H1 (cell line): ENCODE results near the gene ARHGAP6. TPM values are rescaled to one million over a fixed set of nuclear protein-coding genes. Genes with fewer than 3 reads are reported as not detected.

Experiments
- CTCF ChIA-PET: fragments of 300-600 bp; sonication (Branson Sonifier 250); formaldehyde crosslinking; loops from one replicate; lab custom pipeline; 2021; ENCODE audit not compliant: partially characterized antibody; lab: Charles Lee
- POLR2A ChIA-PET: fragments of 300-600 bp; sonication (Branson Sonifier 250); formaldehyde crosslinking; loops from one replicate; lab custom pipeline; 2021; ENCODE audit warnings: inconsistent platforms; ENCODE audit not compliant: partially characterized antibody; lab: Charles Lee
- DNase-seq, 2 experiments: peaks; one replicate each; pipeline versions ENCODE4 v3.0.0 to v3.0.0-alpha.2; 2010 to 2022; ENCODE audit warnings: low spot score in 2 of 2, low read depth in 1 of 2, mixed read lengths in 1 of 2
- FAIRE-seq: peaks from 2 replicates; lab custom pipeline; 2011; peaks lifted over from hg19 to GRCh38; lab: Jason Lieb, UNC
- H2AFZ ChIP-seq: 2 replicates; pipeline ENCODE4 v1.8.1; 2012; ENCODE audit warnings: low read length, inconsistent platforms
- H2AK5ac ChIP-seq: 2 replicates; pipeline ENCODE4 v1.6.1; 2013; ENCODE audit warnings: low read depth, low read length
- H2BK120ac ChIP-seq: replicated peaks from 2 replicates; pipeline ENCODE3; 2013; ENCODE audit warnings: low read depth, low read length, inconsistent platforms
- H2BK12ac ChIP-seq: 2 replicates; pipeline ENCODE4 v1.6.1; 2013; ENCODE audit warnings: low read depth, low read length
- H2BK15ac ChIP-seq: 2 replicates; pipeline ENCODE4 v1.6.1; 2013; ENCODE audit warnings: low read length
- H2BK20ac ChIP-seq: 2 replicates; pipeline ENCODE4 v1.6.1; 2013; ENCODE audit warnings: low read length
- H2BK5ac ChIP-seq: 2 replicates; pipeline ENCODE4 v1.6.1; 2013; ENCODE audit warnings: low read depth, low read length
- H3K14ac ChIP-seq: 2 replicates; pipeline ENCODE4 v1.6.1; 2013; ENCODE audit warnings: inconsistent platforms; ENCODE audit not compliant: insufficient read length
- H3K18ac ChIP-seq: 2 replicates; pipeline ENCODE4 v1.6.1; 2013; ENCODE audit warnings: low read length; ENCODE audit errors: extremely low read depth
- H3K23ac ChIP-seq: 2 replicates; pipeline ENCODE4 v1.6.1; 2013; ENCODE audit warnings: inconsistent platforms; ENCODE audit not compliant: insufficient read length
- H3K23me2 ChIP-seq: 2 replicates; pipeline ENCODE4 v1.6.1; 2013; ENCODE audit warnings: low read depth, low read length
- H3K27ac ChIP-seq: 2 replicates; pipeline ENCODE4 v1.6.1; 2011; ENCODE audit warnings: low read depth, low read length, inconsistent platforms
- H3K27me3 ChIP-seq, 4 experiments: replicated peaks in 1 of 4; 1 replicate in 1 of 4; 2 replicates in 3 of 4; pipeline versions ENCODE4 v1.6.1 to v1.8.1; 2011 to 2013; ENCODE audit warnings: low read length in 3 of 4, mild to moderate bottlenecking in 3 of 4, inconsistent platforms in 2 of 4, mixed read lengths in 2 of 4, moderate library complexity in 1 of 4; ENCODE audit not compliant: control insufficient read depth in 3 of 4, insufficient read depth in 3 of 4; ENCODE audit errors: extremely low read depth in 1 of 4
- H3K36me3 ChIP-seq, 4 experiments: 2 replicates each; pipeline versions ENCODE4 v1.6.1 to v1.8.1; 2011 to 2013; ENCODE audit warnings: mild to moderate bottlenecking in 4 of 4, low read length in 3 of 4, moderate library complexity in 2 of 4, control low read depth in 1 of 4, inconsistent platforms in 1 of 4; ENCODE audit not compliant: insufficient read depth in 4 of 4, control insufficient read depth in 2 of 4
- H3K4ac ChIP-seq: replicated peaks from 2 replicates; pipeline ENCODE3; 2013; ENCODE audit warnings: low read length, low read depth, mixed read lengths, inconsistent platforms; ENCODE audit not compliant: insufficient read length
- H3K4me1 ChIP-seq, 4 experiments: replicated peaks in 1 of 4; 1 replicate in 1 of 4; 2 replicates in 3 of 4; pipeline versions ENCODE4 v1.6.1 to v1.8.1; 2011 to 2013; ENCODE audit warnings: low read length in 3 of 4, inconsistent platforms in 2 of 4, mixed read lengths in 1 of 4; ENCODE audit not compliant: insufficient read depth in 4 of 4, control insufficient read depth in 3 of 4
- H3K4me2 ChIP-seq, 2 experiments: 2 replicates each; pipeline versions ENCODE4 v1.6.1 to v1.8.1; 2011 to 2013; ENCODE audit warnings: low read depth in 2 of 2, low read length in 2 of 2, control low read depth in 1 of 2, inconsistent platforms in 1 of 2, mild to moderate bottlenecking in 1 of 2; ENCODE audit not compliant: insufficient read depth in 1 of 2
- H3K4me3 ChIP-seq, 4 experiments: fragments of 200-600, 300-600 bp in 1 of 4; sonication (generic), shearing (Covaris generic), sonication (Bioruptor Twin) in 1 of 4; 2 replicates each; pipeline versions ENCODE4 v1.5.1 to v1.8.1; 2011 to 2016; ENCODE audit warnings: low read length in 4 of 4, low read depth in 3 of 4, control low read depth in 2 of 4, inconsistent platforms in 2 of 4, mild to moderate bottlenecking in 2 of 4, mixed read lengths in 1 of 4, moderate library complexity in 1 of 4; ENCODE audit not compliant: insufficient read depth in 2 of 4; ENCODE audit errors: extremely low read depth in 1 of 4
- H3K56ac ChIP-seq: replicated peaks from 2 replicates; pipeline ENCODE3; 2013; ENCODE audit warnings: low read depth, mild to moderate bottlenecking, mixed read lengths, low read length, inconsistent platforms; ENCODE audit not compliant: insufficient read length
- H3K79me1 ChIP-seq: 2 replicates; pipeline ENCODE4 v1.6.1; 2013; ENCODE audit warnings: low read depth, low read length, control low read depth
- H3K79me2 ChIP-seq, 2 experiments: 2 replicates each; pipeline versions ENCODE4 v1.6.1 to v1.8.1; 2012 to 2013; ENCODE audit warnings: low read length in 2 of 2, mild to moderate bottlenecking in 2 of 2, inconsistent platforms in 1 of 2; ENCODE audit not compliant: insufficient read depth in 2 of 2, control insufficient read depth in 1 of 2
- H3K9ac ChIP-seq, 4 experiments: replicated peaks in 1 of 4; 1 replicate in 1 of 4; 2 replicates in 3 of 4; pipeline versions ENCODE4 v1.6.1 to v1.8.1; 2011 to 2013; ENCODE audit warnings: low read depth in 3 of 4, low read length in 3 of 4, control low read depth in 2 of 4, mild to moderate bottlenecking in 2 of 4, moderate library complexity in 2 of 4, inconsistent platforms in 1 of 4; ENCODE audit errors: extremely low read depth in 1 of 4
- H3K9me3 ChIP-seq, 2 experiments: 2 replicates each; pipeline versions ENCODE4 v1.6.1 to v1.8.1; 2012 to 2013; ENCODE audit warnings: mild to moderate bottlenecking in 2 of 2, moderate library complexity in 2 of 2, control low read depth in 1 of 2, inconsistent platforms in 1 of 2, low read depth in 1 of 2, low read length in 1 of 2, mixed read lengths in 1 of 2; ENCODE audit not compliant: insufficient read depth in 2 of 2
- H4K20me1 ChIP-seq, 2 experiments: replicated peaks in 1 of 2; 2 replicates each; pipeline versions ENCODE3 to v1.8.1; 2011 to 2013; ENCODE audit warnings: inconsistent platforms in 2 of 2, low read length in 2 of 2, mild to moderate bottlenecking in 1 of 2; ENCODE audit not compliant: insufficient read depth in 2 of 2, control insufficient read depth in 1 of 2
- H4K5ac ChIP-seq: 2 replicates; pipeline ENCODE4 v1.6.1; 2013; ENCODE audit warnings: low read length, low read depth, mixed read lengths, inconsistent platforms; ENCODE audit not compliant: insufficient read length
- H4K8ac ChIP-seq: 2 replicates; pipeline ENCODE4 v1.8.0; 2013; ENCODE audit warnings: mild to moderate bottlenecking, moderate library complexity, low read length, inconsistent platforms; ENCODE audit not compliant: insufficient read depth; ENCODE audit errors: extremely low read depth
- H4K91ac ChIP-seq: replicated peaks from 2 replicates; pipeline ENCODE3; 2013; ENCODE audit warnings: low read length, mixed read lengths, inconsistent platforms; ENCODE audit not compliant: insufficient read length
- ASH2L ChIP-seq: fragments of 200-600, 300-600 bp; sonication (generic); IDR thresholded peaks from one replicate; pipeline ENCODE4 v1.7.1; 2017; ENCODE audit warnings: low read length
- CEBPB ChIP-seq: IDR thresholded peaks from 2 replicates; pipeline ENCODE4 v1.6.1; 2012; ENCODE audit warnings: low read depth, low read length
- KDM5A ChIP-seq: fragments of 200-600 bp; IDR thresholded peaks from 2 replicates; pipeline ENCODE4 v1.7.1; 2012; ENCODE audit warnings: mild to moderate bottlenecking, low read length, inconsistent platforms, mixed read lengths
- POU5F1 ChIP-seq: IDR thresholded peaks from 2 replicates; pipeline ENCODE4 v1.6.1; 2011; ENCODE audit warnings: low read depth, mild to moderate bottlenecking, low read length, moderate library complexity
- WGBS, 2 experiments: shearing (Covaris generic) in 1 of 2; methylation state at CpG; one replicate each; pipeline versions ENCODE4 v1.1.6 to v1.1.7; 2013 to 2015; ENCODE audit warnings: low lambda C conversion rate in 2 of 2, mixed read lengths in 2 of 2, inconsistent platforms in 1 of 2, low coverage in 1 of 2, missing lambda C conversion rate in 1 of 2; ENCODE audit not compliant: insufficient replicate concordance in 2 of 2, insufficient coverage in 1 of 2, insufficient read length in 1 of 2; ENCODE audit errors: extremely low coverage in 1 of 2, missing lambda C conversion rate in 1 of 2; 5-methylcytosine and 5-hydroxymethylcytosine counted together
- polyA plus RNA-seq, 7 experiments: library from polyadenylated mRNA; depleted of rRNA in 3 of 7; stranded (reverse) in 5 of 7; unstranded in 2 of 7; fragments of >200 nt in 5 of 7; fragments of 200-250 nt in 2 of 7; gene quantifications; 1 replicate in 5 of 7; 2 replicates in 1 of 7; 4 replicates in 1 of 7; pipeline versions ENCODE4 v1.2.1 to v1.2.3, GENCODE V29; 2011 to 2013; ENCODE audit warnings: missing spikeins in 2 of 7, mixed read lengths in 2 of 7
- total RNA-seq: library from RNA; stranded (reverse); fragmentation: NEBNext Ultra II Directional; extraction: Animal tissue kit (Norgen Biotek cat#: 25700); gene quantifications from 2 replicates; pipeline ENCODE4 v1.2.1, GENCODE V29; 2021

ARHGAP6 gene
- total and polyA plus RNA-seq, 2 of the 8 experiments (the other 6 are each of a cell fraction or from before 2014, with no cell fraction given): 0.35 to 0.82 TPM

GRCh38 chrX:11577603-11578002, 88.1 kb downstream of the ARHGAP6 start:
- Histone ChIP-seq H3K56ac (no peak overlapping the region), H2BK120ac (no peak overlapping the region), H3K23me2 (no peaks in the 10 kb centered on the region), H3K4ac (no peak overlapping the region), H3K27ac (no peak overlapping the region), H3K14ac (no peak overlapping the region), H2AFZ (no peak overlapping the region), H3K4me1 (no peaks in the 10 kb centered on the region), H2BK15ac (no peak overlapping the region), H4K20me1 (no peaks in the 10 kb centered on the region), H4K8ac (no peak overlapping the region), H3K4me3 (no peak overlapping the region), H3K4me2 (no peak overlapping the region), H3K9me3 (no peaks in the 10 kb centered on the region), H3K36me3 (no peaks in the 10 kb centered on the region), H2BK20ac (no peak overlapping the region), H3K18ac (no peak overlapping the region), H2BK5ac (no peak overlapping the region), H4K91ac (no peak overlapping the region), H2BK12ac (no peak overlapping the region), H3K23ac (no peak overlapping the region), H3K79me1 (no peaks in the 10 kb centered on the region), H3K79me2 (no peaks in the 10 kb centered on the region), H3K27me3 (0 out of 7 replicates have a peak, but pooled peaks cover 0 to 2% (median under 1%) of the 10 kb centered on the region in 4 experiments), H2AK5ac (no peak overlapping the region), H3K9ac (no peak overlapping the region), H4K5ac (no peak overlapping the region)
- DNase-seq: no peak
- no peak for TF ChIP-seq KDM5A
- TF ChIP-seq ASH2L: no peak
- no peak for TF ChIP-seq CEBPB
- TF ChIP-seq POU5F1: no peak
- CTCF ChIA-PET: no interaction called here
- FAIRE-seq: no peak
- WGBS, 2 experiments: 93% methylated on average over 3 of the region's 3 CpGs; no CpG with 5 or more reads in 1 of the 2 experiments
- POLR2A ChIA-PET: no interaction called here
